ENCODE measurements around the gene GRID2IP.
"Not testable (repeated sequence)": the region's sequence is repeated elsewhere in the genome, so short reads cannot be mapped to it uniquely, and the experiment has no call there.

The GRID2IP gene

GRCh38 chr7:6551016-6551511, at the start of gene GRID2IP:
Gene GRID2IP, minus strand, starts transcription at chr7:6551461. Its CDS starts 25 bp downstream, at chr7:6551436.
- no peak for DNase-seq (ENCODE audit: low spot score)

- DNase-seq (ENCODE audit: low spot score) = no peak
Measured at GRCh38 chr7:6600093-6600492, 48.8 kb upstream of the GRID2IP start.

GRCh38 chr7:6590645-6591110, 39.4 kb upstream of the GRID2IP start:
- DNase-seq (ENCODE audit: low spot score) = no peak

- peak; percentile 87 for DNase-seq (ENCODE audit: low spot score)
Measured at GRCh38 chr7:6589829-6590644, 38.8 kb upstream of the GRID2IP start, which contains the start of gene INTS15. Gene INTS15, plus strand, starts transcription at chr7:6590021. Its CDS starts 263 bp downstream, at chr7:6590284.

GRCh38 chr7:6589151-6589828, 38.0 kb upstream of the GRID2IP start:
- no peak for DNase-seq (ENCODE audit: low spot score)

GRCh38 chr7:6588566-6588965, 37.3 kb upstream of the GRID2IP start:
- no peak for DNase-seq (ENCODE audit: low spot score)

GRCh38 chr7:6585746-6586432, 34.6 kb upstream of the GRID2IP start:
- not testable (repeated sequence) for DNase-seq (ENCODE audit: low spot score)

GRCh38 chr7:6579446-6579845, 28.2 kb upstream of the GRID2IP start:
- DNase-seq (ENCODE audit: low spot score) = peak; percentile 48

GRCh38 chr7:6578114-6579084, 27.1 kb upstream of the GRID2IP start:
- DNase-seq (ENCODE audit: low spot score) = peak; percentile 44

GRCh38 chr7:6577369-6578113, 26.3 kb upstream of the GRID2IP start, which contains the start of gene ZDHHC4:
Gene ZDHHC4, plus strand, starts transcription at chr7:6577454. Its CDS starts 3,108 bp downstream, at chr7:6580562.
- DNase-seq (ENCODE audit: low spot score) = peak; percentile 91

- DNase-seq (ENCODE audit: low spot score) = peak; percentile 19
Measured at GRCh38 chr7:6576867-6577368, 25.7 kb upstream of the GRID2IP start.

GRCh38 chr7:6576024-6576866, 25.0 kb upstream of the GRID2IP start:
- no peak for DNase-seq (ENCODE audit: low spot score)

- DNase-seq (ENCODE audit: low spot score) = no peak
Measured at GRCh38 chr7:6575281-6576023, 24.2 kb upstream of the GRID2IP start.

- no peak for DNase-seq (ENCODE audit: low spot score)
Measured at GRCh38 chr7:6571160-6571779, 20.0 kb upstream of the GRID2IP start.

- DNase-seq (ENCODE audit: low spot score) = no peak
Measured at GRCh38 chr7:6567886-6568285, 16.6 kb upstream of the GRID2IP start.

GRCh38 chr7:6565655-6566054, 14.4 kb upstream of the GRID2IP start:
- DNase-seq (ENCODE audit: low spot score) = no peak

- DNase-seq (ENCODE audit: low spot score) = no peak
Measured at GRCh38 chr7:6563936-6564770, 12.9 kb upstream of the GRID2IP start.

All from kidney tubule cell (primary cell).